ENCODE measurements around the gene CYP2A13.
A peak's percentile ranks its signal among the peaks of the same experiment; 100 is the strongest.
"Not testable (repeated sequence)": the region's sequence is repeated elsewhere in the genome, so short reads cannot be mapped to it uniquely, and the experiment has no call there.

The CYP2A13 gene

GRCh38 chr19:41122846-41123245 is 34.6 kb downstream of the CYP2A13 start:
- not testable (repeated sequence) for DNase-seq

- DNase-seq: no peak
Observed at GRCh38 chr19:41123716-41124294, 35.6 kb downstream of the CYP2A13 start.

GRCh38 chr19:41126765-41127203 is 38.5 kb downstream of the CYP2A13 start:
- DNase-seq: not testable (repeated sequence)

GRCh38 chr19:41127362-41127761 is 39.1 kb downstream of the CYP2A13 start:
- DNase-seq: not testable (repeated sequence)

GRCh38 chr19:41127801-41128300 is 39.6 kb downstream of the CYP2A13 start:
- peak; percentile 65 for DNase-seq

GRCh38 chr19:41128692-41129091 is 40.4 kb downstream of the CYP2A13 start:
- no peak for DNase-seq

GRCh38 chr19:41131186-41131585 is 42.9 kb downstream of the CYP2A13 start:
- no peak for DNase-seq

- DNase-seq: no peak
Observed at GRCh38 chr19:41133260-41133659, 45.0 kb downstream of the CYP2A13 start.

- DNase-seq: no peak
Observed at GRCh38 chr19:41134616-41135015, 46.4 kb downstream of the CYP2A13 start.

GRCh38 chr19:41135390-41136384 is 47.4 kb downstream of the CYP2A13 start:
- DNase-seq: peak; percentile 82

GRCh38 chr19:41136636-41137455 is 48.6 kb downstream of the CYP2A13 start:
- DNase-seq: no peak

GRCh38 chr19:41144403-41144802 is 56.2 kb downstream of the CYP2A13 start:
- DNase-seq: no peak
